Left ventricle myocardium inferior (tissue), 1 donor: ENCODE measurements around the gene SLC13A1. TPM values are rescaled to one million over a fixed set of nuclear protein-coding genes. Genes with fewer than 3 reads are reported as not detected.

Experiments
- DNase-seq: peaks from one replicate; pipeline ENCODE4 v3.0.0-alpha.2; 2020
- H3K27ac ChIP-seq: fragments of 200-600 bp; replicated peaks from 2 replicates; pipeline ENCODE4 v1.8.0; 2021
- H3K27me3 ChIP-seq: fragments of 200-600 bp; 2 replicates; pipeline ENCODE4 v1.8.0; 2021; ENCODE audit warnings: low read depth
- H3K36me3 ChIP-seq: fragments of 200-600 bp; 2 replicates; pipeline ENCODE4 v1.8.0; 2021
- H3K4me1 ChIP-seq: fragments of 200-600 bp; 2 replicates; pipeline ENCODE4 v1.8.0; 2021
- H3K4me3 ChIP-seq: fragments of 200-600 bp; 2 replicates; pipeline ENCODE4 v1.8.0; 2021; ENCODE audit warnings: mild to moderate bottlenecking, moderate library complexity
- H3K9me3 ChIP-seq: fragments of 200-600 bp; replicated peaks from 2 replicates; pipeline ENCODE4 v1.8.0; 2021
- CTCF ChIP-seq: fragments of 200-600 bp; IDR thresholded peaks from 2 replicates; pipeline ENCODE4 v1.8.0; 2021; ENCODE audit warnings: antibody characterized with exemption, mild to moderate bottlenecking, borderline replicate concordance
- intact Hi-C: fragments of 100-400 bp; cut with micrococcal nuclease; formaldehyde crosslinking; loops from one replicate; pipeline ENCODE4 v1.11.0; 2022
- total RNA-seq: library from RNA; stranded (reverse); fragmentation: NEBNext Ultra II Directional; extraction: Animal tissue kit (Norgen Biotek cat#: 25700); gene quantifications from one replicate; pipeline ENCODE4 v1.2.1, GENCODE V29; 2021
- donor health status: DM: no; HTN: yes; CAD: no; lungs with severe emphysema.

The SLC13A1 gene
- total RNA-seq, 1 donor from 2014 or later: not detected

- TF ChIP-seq CTCF: no peak
Observed at GRCh38 chr7:123191132-123191531, 8.6 kb downstream of the SLC13A1 start.

DNA sequence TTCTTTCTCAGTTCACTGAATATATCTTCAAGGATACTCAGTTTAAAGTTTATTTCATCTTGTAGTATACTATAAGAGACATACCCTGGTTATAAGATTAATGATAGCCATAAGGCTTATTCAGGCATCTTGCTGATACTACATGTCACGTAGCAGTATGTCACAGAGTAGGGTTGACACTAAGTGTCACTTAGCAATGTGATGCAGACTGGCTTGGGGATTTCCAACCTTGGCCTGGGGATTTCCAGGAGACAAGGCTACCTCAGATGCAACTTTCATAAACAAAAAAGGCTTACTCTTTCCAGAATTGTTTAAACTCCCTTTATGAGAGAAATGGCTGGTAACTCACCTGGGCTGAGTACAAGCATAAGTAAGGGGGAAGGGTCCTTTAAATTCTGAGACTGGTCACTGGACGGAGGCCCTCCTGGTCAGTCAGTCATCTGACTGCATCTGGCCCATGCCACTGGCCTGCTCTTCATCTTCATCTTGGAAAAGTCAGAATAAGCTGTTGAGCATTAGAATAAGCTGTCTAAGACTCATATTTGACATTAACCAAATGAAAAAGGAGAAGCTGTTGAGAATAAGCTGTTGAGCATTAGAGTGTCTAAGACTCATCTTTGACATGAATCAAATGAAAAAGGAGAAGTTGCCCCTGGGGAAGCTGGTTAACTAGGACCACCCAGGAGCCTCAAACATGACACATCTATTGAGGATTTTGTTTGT lies 9.5 kb downstream of the SLC13A1 start:
- Histone ChIP-seq H3K4me3 (no peak overlapping the region), H3K9me3 (peaks cover 9% of the 10 kb centered on the region), H3K36me3 (no peaks in the 10 kb centered on the region), H3K4me1 (no peaks in the 10 kb centered on the region), H3K27ac (no peak overlapping the region), H3K27me3 (no peaks in the 10 kb centered on the region)
- intact Hi-C loops: no loop called here
- DNase-seq: no peak
- TF ChIP-seq CTCF: no peak

More at GRCh38 chr7:123191132-123191531, 8.6 kb downstream of the SLC13A1 start:
- intact Hi-C loops: no loop called here
- H3K9me3 ChIP-seq: no peaks in the 10 kb centered on the region
- no peaks in the 10 kb centered on the region for H3K27me3 ChIP-seq
- no peaks in the 10 kb centered on the region for H3K4me1 ChIP-seq
- H3K27ac ChIP-seq: no peak overlapping the region
- DNase-seq: no peak
- H3K36me3 ChIP-seq: no peaks in the 10 kb centered on the region
- H3K4me3 ChIP-seq: no peak overlapping the region

DNA sequence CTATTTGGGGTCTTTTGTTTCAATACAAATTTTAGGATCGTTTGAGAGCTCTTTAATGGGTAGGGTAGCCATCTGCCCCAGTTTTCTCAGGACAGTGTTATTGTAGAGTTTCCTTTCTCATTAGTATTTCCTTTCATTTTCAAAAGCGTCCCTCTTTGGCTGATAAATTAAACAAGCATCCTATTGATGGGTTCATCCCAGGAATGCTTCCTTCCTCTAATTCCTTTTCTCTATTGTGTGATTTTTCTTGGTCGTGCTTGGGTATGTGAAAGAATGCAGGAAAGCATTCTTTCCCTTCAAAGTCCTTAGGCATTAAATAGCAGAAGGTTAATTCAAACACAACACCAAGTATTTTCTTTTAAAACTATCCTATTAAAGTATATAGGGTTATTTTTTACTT lies 14.0 kb downstream of the SLC13A1 start:
- intact Hi-C loops: no loop called here

GRCh38 chr7:123184271-123184670 lies 15.5 kb downstream of the SLC13A1 start:
- TF ChIP-seq CTCF: no peak
- H3K9me3 ChIP-seq: peaks cover 10% of the 10 kb centered on the region
- no peak overlapping the region for H3K4me3 ChIP-seq
- H3K36me3 ChIP-seq: no peaks in the 10 kb centered on the region
- no peaks in the 10 kb centered on the region for H3K27me3 ChIP-seq
- no peak for DNase-seq
- no peaks in the 10 kb centered on the region for H3K4me1 ChIP-seq
- no peak overlapping the region for H3K27ac ChIP-seq
- intact Hi-C loops: no loop called here

More for the DNA sequence above, 14.0 kb downstream of the SLC13A1 start:
- H3K4me3 ChIP-seq: no peak overlapping the region
- H3K9me3 ChIP-seq: peaks cover 10% of the 10 kb centered on the region
- no peaks in the 10 kb centered on the region for H3K36me3 ChIP-seq
- no peaks in the 10 kb centered on the region for H3K27me3 ChIP-seq
- H3K4me1 ChIP-seq: no peaks in the 10 kb centered on the region
- no peak for DNase-seq
- TF ChIP-seq CTCF: no peak
- H3K27ac ChIP-seq: no peak overlapping the region

DNA sequence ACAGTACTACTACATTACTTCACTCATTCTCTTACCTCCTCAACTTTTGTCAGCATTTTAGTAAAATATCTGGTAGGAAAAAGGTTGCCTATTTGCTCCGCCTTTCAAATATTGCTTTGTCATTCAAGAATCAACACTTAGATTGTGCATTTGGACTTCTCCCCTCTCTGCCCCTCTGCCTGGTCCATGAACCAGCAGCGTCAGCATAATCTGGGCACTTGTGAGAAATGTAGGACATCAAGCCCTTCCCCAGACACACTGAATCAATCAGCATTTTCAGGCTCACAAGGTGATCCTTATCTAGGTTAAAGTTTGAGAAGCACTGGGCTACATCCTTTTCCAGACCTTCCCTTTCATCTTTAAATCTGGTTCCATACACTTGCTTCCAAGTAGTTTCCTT lies 16.3 kb downstream of the SLC13A1 start:
- Histone ChIP-seq H3K27me3 (no peaks in the 10 kb centered on the region), H3K36me3 (no peaks in the 10 kb centered on the region), H3K4me1 (no peaks in the 10 kb centered on the region), H3K4me3 (no peak overlapping the region), H3K9me3 (peaks cover 10% of the 10 kb centered on the region), H3K27ac (no peak overlapping the region)
- intact Hi-C loops: no loop called here
- no peak for TF ChIP-seq CTCF
- no peak for DNase-seq
